ENCODE results near the gene MARS2.
"Not testable (repeated sequence)": the region's sequence is repeated elsewhere in the genome, so short reads cannot be mapped to it uniquely, and the experiment has no call there.

Gene MARS2

GRCh38 chr2:197705121-197705911 lies at the start of gene MARS2:
TSS of gene MARS2 (plus strand) at chr2:197705369. CDS start at chr2:197705406, 37 bp downstream.
- DNase-seq, result peak; percentile 92

DNA sequence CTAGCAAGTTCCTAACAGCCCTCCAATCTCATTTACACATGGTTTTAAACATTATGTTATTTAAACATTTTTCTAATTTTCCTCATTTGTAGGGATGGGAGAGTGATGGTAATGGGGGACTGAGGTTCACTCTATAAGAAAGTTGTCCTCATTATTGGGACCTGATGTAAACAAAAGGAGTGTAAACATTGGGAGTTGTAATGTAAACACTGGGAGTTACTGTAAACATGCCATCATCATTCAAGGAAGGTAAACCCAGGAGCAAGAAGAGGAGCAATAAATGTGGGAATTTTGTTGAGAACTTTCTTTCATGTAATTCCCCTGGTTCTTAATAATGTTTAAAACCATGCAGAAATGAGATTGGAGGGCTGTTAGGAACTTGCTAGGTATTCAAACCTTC lies 47.6 kb upstream of the MARS2 start:
- DNase-seq, result no peak

- DNase-seq, result no peak
Measured at GRCh38 chr2:197661626-197662025, 43.5 kb upstream of the MARS2 start.

- no peak for DNase-seq
Measured at GRCh38 chr2:197666277-197666676, 38.9 kb upstream of the MARS2 start.

DNA sequence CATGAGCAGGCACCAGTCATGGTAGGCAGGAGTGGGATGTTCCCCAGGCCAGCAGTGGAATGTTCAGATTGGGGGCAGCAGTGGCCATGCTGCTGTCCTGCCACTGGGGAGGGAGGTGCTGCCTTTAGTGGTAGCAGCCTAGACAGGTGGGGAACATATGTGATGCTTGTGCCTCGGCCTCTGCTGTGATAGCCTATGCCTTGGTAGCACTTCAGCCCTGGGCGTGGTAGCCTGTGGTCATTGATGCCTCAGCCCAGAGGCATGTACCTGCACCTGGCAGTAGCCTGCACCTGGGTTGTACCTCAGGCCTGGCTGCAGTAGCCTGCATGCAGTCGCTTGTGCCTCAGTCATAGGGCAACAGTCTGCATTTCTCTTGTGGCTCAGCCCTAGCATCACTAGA lies 36.9 kb upstream of the MARS2 start:
- no peak for DNase-seq

- DNase-seq, result no peak
Measured at GRCh38 chr2:197669077-197669476, 36.1 kb upstream of the MARS2 start.

GRCh38 chr2:197672371-197672893 lies 32.7 kb upstream of the MARS2 start:
- no peak for DNase-seq

DNA sequence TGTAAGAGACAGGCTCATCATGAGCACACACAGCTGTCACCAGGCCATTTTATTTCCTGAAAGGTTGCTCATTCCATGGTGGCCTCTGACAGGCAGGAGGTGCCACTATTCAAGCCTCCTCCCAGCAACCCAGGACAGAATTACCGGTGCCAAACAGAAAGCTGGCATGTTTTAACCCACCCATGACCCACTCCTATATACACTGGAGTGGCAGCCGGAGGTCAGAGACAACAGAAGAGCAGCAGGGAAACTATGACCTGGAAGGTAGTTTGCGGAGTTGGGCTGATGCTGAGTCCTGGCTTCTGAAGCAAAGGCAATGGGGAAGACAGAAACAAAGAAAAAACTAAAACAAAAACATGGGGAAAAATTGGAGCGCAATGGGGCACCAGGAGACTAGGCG lies 32.1 kb upstream of the MARS2 start:
- no peak for DNase-seq

DNA sequence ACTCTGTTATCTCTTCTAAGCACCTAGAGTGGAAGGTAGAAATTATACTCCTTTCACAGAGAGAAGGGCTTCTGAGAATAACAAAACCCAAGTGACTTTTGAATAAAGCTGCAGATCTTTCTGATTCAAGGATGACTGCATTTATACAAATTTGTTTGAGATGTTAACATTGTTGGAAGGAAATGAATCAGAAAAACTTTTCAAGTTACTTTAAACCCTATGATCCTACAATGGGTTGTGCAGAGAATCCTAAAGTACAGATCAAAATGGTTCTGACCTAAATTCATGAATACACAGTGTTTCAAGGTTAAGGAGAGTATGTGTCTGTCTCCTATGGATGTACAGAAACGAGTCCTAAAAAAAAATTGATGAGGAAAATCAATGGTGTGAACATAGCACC lies 31.6 kb upstream of the MARS2 start:
- DNase-seq, result no peak

DNA sequence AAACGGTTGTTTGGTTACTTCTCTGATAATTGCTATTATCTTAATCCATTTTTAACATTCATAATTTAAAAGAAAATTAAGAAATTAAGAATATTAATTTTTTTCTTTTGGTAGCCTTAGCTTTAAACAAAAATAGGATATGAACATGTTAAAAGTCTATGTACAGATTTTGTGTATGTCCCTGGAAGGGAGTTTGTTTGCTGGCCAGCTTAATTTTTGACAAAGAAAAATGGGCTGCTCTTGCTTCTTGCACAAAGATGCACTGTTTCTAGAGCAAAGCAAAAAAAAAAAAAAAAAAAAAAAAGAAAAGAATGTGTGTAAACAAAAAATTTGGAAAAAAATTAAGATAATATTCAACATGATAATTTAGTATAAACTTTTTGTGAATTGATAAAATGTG lies 31.1 kb upstream of the MARS2 start:
- DNase-seq, result no peak

GRCh38 chr2:197674591-197674990 lies 30.6 kb upstream of the MARS2 start:
- no peak for DNase-seq

GRCh38 chr2:197675246-197675645 lies 29.9 kb upstream of the MARS2 start, which contains the start of gene RFTN2:
TSS of gene RFTN2 (minus strand) at chr2:197675587. CDS start at chr2:197675458, 129 bp downstream.
- no peak for DNase-seq

- DNase-seq, result no peak
Measured at GRCh38 chr2:197675711-197676188, 29.4 kb upstream of the MARS2 start.

DNA sequence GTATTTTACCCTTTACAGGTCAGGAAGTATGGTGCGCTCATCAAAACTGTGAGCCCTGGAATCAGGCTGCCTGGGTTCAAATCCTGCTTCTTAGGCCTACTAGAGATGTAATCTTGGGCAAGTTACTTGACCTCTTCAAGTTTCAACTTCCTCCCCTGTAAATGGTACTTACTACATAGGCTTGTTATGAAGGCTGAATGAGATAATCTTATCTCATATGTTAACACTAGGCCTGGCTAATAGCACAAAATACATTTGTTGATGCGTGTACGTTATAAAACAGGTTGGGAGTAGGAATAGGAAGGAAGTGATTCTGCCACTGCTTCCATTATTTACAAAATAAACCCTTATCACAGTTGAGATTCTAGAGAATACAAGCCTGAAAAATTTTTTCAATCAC lies 28.1 kb upstream of the MARS2 start:
- no peak for DNase-seq

- DNase-seq, result no peak
Measured at GRCh38 chr2:197677483-197677882, 27.7 kb upstream of the MARS2 start.

- not testable (repeated sequence) for DNase-seq
Measured at GRCh38 chr2:197695206-197695605, 10.0 kb upstream of the MARS2 start.

GRCh38 chr2:197695971-197696370 lies 9.2 kb upstream of the MARS2 start:
- DNase-seq, result not testable (repeated sequence)

- DNase-seq, result not testable (repeated sequence)
Measured at GRCh38 chr2:197696571-197696970, 8.6 kb upstream of the MARS2 start.

- DNase-seq, result not testable (repeated sequence)
Measured at GRCh38 chr2:197699724-197700123, 5.4 kb upstream of the MARS2 start.

- no peak for DNase-seq
Measured at GRCh38 chr2:197700960-197701359, 4.2 kb upstream of the MARS2 start.

DNA sequence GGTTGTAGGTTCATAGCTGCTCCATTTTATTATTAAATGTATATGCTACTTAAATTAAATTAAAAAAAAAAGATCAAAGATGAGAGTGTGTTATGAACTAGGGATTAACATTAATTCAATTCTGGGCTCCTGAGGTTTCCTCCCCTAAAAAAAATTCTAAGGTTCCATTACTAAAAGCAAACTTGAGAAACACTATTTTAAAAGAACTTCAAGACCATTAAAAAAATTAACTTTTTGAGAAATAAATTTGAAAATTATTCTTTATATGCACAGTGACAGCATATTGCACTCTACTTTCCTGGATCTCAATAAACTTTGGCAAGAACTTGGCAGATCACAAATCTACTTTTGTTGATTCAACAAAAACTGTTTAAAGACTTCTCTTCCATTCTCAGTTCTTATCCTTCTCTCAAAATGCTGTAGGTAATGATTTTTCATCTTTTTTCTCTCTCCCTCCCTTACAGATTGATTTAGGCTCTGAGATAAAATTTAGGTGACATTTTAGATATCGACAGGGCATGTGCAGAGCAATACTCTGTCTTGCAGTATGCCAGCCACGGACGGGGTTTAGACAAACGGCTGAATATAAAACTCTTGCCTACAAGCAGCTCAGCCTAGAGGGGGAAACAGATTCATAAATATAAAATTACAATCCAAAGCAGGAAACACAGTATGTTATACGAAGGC lies 592 bp upstream of the MARS2 start:
- DNase-seq, result no peak

- no peak for DNase-seq
Measured at GRCh38 chr2:197705912-197706838, 1.0 kb downstream of the MARS2 start.

DNA sequence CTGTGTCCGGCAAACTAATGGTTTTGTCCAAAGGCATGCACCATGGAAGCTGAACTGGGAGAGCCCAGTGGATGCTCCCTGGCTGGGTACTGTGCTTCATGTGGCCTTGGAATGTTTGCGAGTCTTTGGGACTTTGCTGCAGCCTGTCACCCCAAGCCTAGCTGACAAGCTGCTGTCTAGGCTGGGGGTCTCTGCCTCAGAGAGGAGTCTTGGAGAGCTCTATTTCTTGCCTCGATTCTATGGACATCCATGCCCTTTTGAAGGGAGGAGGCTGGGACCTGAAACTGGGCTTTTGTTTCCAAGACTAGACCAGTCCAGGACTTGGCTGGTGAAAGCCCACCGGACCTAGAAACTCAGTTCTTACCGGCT lies 1.7 kb downstream of the MARS2 start:
- DNase-seq, result no peak

Measured in activated CD4-positive, CD25-positive, alpha-beta regulatory T cell treated with anti-CD3 and anti-CD28 coated beads, Interleukin-2, amount 50 U/mL, for 72 hours (primary cell).